HCT116 (cell line): ENCODE data around the gene SH3BP4. TPM values are rescaled to one million over a fixed set of nuclear protein-coding genes. Genes with fewer than 3 reads are reported as not detected.

Experiments
- ATAC-seq: fragments of 200-7000 bp; cut with Tn5 transposase; 2 replicates; pipeline ENCODE4 v1.9.1; 2020; ENCODE audit warnings: mild to moderate bottlenecking, moderate library complexity
- BruUV-seq: library from RNA; stranded (reverse); fragments of 400-500 nt; replicated peaks from 2 replicates; lab custom pipeline; 2021; lab: Mats Ljungman, UMichigan
- CTCF ChIA-PET: fragments of 300-600 bp; sonication (Branson Sonifier 250); formaldehyde crosslinking; loops from one replicate; lab custom pipeline; 2021; ENCODE audit warnings: antibody characterized with exemption; lab: Charles Lee
- POLR2A ChIA-PET: fragments of 300-600, 350-600 bp; sonication (Branson Sonifier 250); formaldehyde crosslinking; loops from one replicate; lab custom pipeline; 2021; ENCODE audit warnings: antibody characterized with exemption; lab: Charles Lee
- RAD21 ChIA-PET, 2 experiments: fragments of 300-600 bp; sonication (Branson Sonifier 250); formaldehyde crosslinking; loops; one replicate each; lab custom pipeline; 2023; ENCODE audit warnings: low total read pairs in 2 of 2; ENCODE audit not compliant: uncharacterized antibody in 2 of 2, unreplicated experiment in 2 of 2, low non-redundant PET in 1 of 2; lab: Charles Lee
- DNase-seq: peaks from one replicate; pipeline ENCODE4 v3.0.0-alpha.2; 2010; ENCODE audit warnings: low read depth, low spot score
- H2AFZ ChIP-seq: fragments of 200-600 bp; shearing (Covaris generic), sonication (generic); 2 replicates; pipeline ENCODE4 v1.6.1; 2017; ENCODE audit warnings: low read depth, mixed run types, mixed read lengths, antibody characterized with exemption, low read length; ENCODE audit not compliant: poor library complexity, severe bottlenecking
- H3K27ac ChIP-seq: 2 replicates; pipeline ENCODE4 v1.5.1; 2012; ENCODE audit warnings: low read depth, low read length
- H3K27me3 ChIP-seq: fragments of 200-600 bp; sonication (generic); 2 replicates; pipeline ENCODE4 v1.6.1; 2016; ENCODE audit warnings: mixed run types, low read length, mixed read lengths; ENCODE audit not compliant: insufficient read depth
- H3K36me3 ChIP-seq, 2 experiments: fragments of 200-500 bp in 1 of 2; fragments of 200-600 bp in 1 of 2; sonication (Bioruptor generic) in 1 of 2; sonication (generic) in 1 of 2; 2 replicates each; pipeline versions ENCODE4 v1.5.1 to v1.6.1; 2014 to 2016; ENCODE audit warnings: low read length in 2 of 2, inconsistent platforms in 1 of 2, mixed read lengths in 1 of 2, mixed run types in 1 of 2; ENCODE audit not compliant: insufficient read depth in 2 of 2, control insufficient read depth in 1 of 2
- H3K4me1 ChIP-seq, 2 experiments: fragments of 200-600 bp in 1 of 2; sonication (generic) in 1 of 2; 2 replicates each; pipeline versions ENCODE4 v1.5.1 to v1.6.1; 2012 to 2017; ENCODE audit warnings: low read length in 2 of 2, inconsistent platforms in 1 of 2, mild to moderate bottlenecking in 1 of 2, mixed read lengths in 1 of 2, mixed run types in 1 of 2, moderate library complexity in 1 of 2; ENCODE audit not compliant: insufficient read depth in 2 of 2, control insufficient read depth in 1 of 2
- H3K4me2 ChIP-seq: fragments of 200-600 bp; sonication (generic); 2 replicates; pipeline ENCODE4 v1.6.1; 2017; ENCODE audit warnings: mixed run types, low read length, mixed read lengths
- H3K4me3 ChIP-seq, 2 experiments: fragments of 200-600 bp in 1 of 2; sonication (generic) in 1 of 2; replicated peaks in 1 of 2; 2 replicates each; pipeline ENCODE4 v1.5.1; 2011 to 2016; ENCODE audit warnings: low read length in 2 of 2, control low read depth in 1 of 2, low read depth in 1 of 2, mild to moderate bottlenecking in 1 of 2, mixed read lengths in 1 of 2, mixed run types in 1 of 2
- H3K79me2 ChIP-seq: fragments of 200-600 bp; sonication (generic); 2 replicates; pipeline ENCODE4 v1.6.1; 2017; ENCODE audit warnings: mild to moderate bottlenecking, mixed run types, low read length, moderate library complexity, mixed read lengths; ENCODE audit not compliant: insufficient read depth
- H3K9ac ChIP-seq: fragments of 200-600 bp; sonication (generic); 2 replicates; pipeline ENCODE4 v1.6.1; 2016; ENCODE audit warnings: low read length, mixed read lengths
- H3K9me2 ChIP-seq: fragments of 200-600 bp; sonication (generic), shearing (Covaris generic); 2 replicates; pipeline ENCODE4 v1.6.1; 2017; ENCODE audit warnings: mixed run types, mild to moderate bottlenecking, moderate library complexity; ENCODE audit not compliant: insufficient read depth
- H3K9me3 ChIP-seq, 2 experiments: fragments of 200-500 bp in 1 of 2; fragments of 200-600 bp in 1 of 2; sonication (Bioruptor generic) in 1 of 2; sonication (generic) in 1 of 2; 2 replicates each; pipeline ENCODE4 v1.6.1; 2014 to 2017; ENCODE audit warnings: low read length in 2 of 2, mixed read lengths in 2 of 2, inconsistent platforms in 1 of 2, low read depth in 1 of 2, mild to moderate bottlenecking in 1 of 2, mixed run types in 1 of 2, moderate library complexity in 1 of 2; ENCODE audit not compliant: control insufficient read depth in 1 of 2, insufficient read depth in 1 of 2
- H4K20me1 ChIP-seq: fragments of 200-600 bp; sonication (generic), shearing (Covaris generic); 2 replicates; pipeline ENCODE4 v1.6.1; 2017; ENCODE audit warnings: mixed run types, mild to moderate bottlenecking, moderate library complexity; ENCODE audit not compliant: insufficient read depth
- CEBPB ChIP-seq: IDR thresholded peaks from 2 replicates; pipeline ENCODE4 v1.6.1; 2012; ENCODE audit warnings: low read depth
- EGR1 ChIP-seq: IDR thresholded peaks from 2 replicates; pipeline ENCODE4 v1.6.1; 2012; ENCODE audit warnings: low read depth
- ELF1 ChIP-seq: IDR thresholded peaks from 2 replicates; pipeline ENCODE4 v1.6.1; 2012; ENCODE audit warnings: low read depth, borderline replicate concordance
- EZH2 ChIP-seq: fragments of 200-600 bp; sonication (generic); IDR thresholded peaks from 2 replicates; pipeline ENCODE4 v1.6.1; 2017; ENCODE audit warnings: antibody characterized with exemption, mixed run types
- JUND ChIP-seq: IDR thresholded peaks from 2 replicates; pipeline ENCODE4 v1.6.1; 2012
- POLR2A ChIP-seq: IDR thresholded peaks from 2 replicates; pipeline ENCODE4 v1.7.0; 2011; ENCODE audit warnings: borderline replicate concordance; ENCODE audit not compliant: insufficient read depth, insufficient read length; ENCODE audit errors: extremely low read depth
- POLR2AphosphoS5 ChIP-seq: IDR thresholded peaks from 2 replicates; pipeline ENCODE4 v1.6.1; 2011; ENCODE audit warnings: mild to moderate bottlenecking, low read depth, low read length, moderate library complexity
- RAD21 ChIP-seq: IDR thresholded peaks from 2 replicates; pipeline ENCODE4 v1.6.1; 2012; ENCODE audit warnings: low read depth, mild to moderate bottlenecking
- SP1 ChIP-seq: IDR thresholded peaks from 2 replicates; pipeline ENCODE4 v1.6.1; 2012; ENCODE audit warnings: low read depth
- SRF ChIP-seq: IDR thresholded peaks from 2 replicates; pipeline ENCODE4 v1.6.1; 2012; ENCODE audit warnings: low read depth
- TCF7L2 ChIP-seq: IDR thresholded peaks from 2 replicates; pipeline ENCODE4 v1.7.0; 2011; ENCODE audit warnings: borderline replicate concordance, inconsistent platforms; ENCODE audit not compliant: insufficient read depth, insufficient read length; ENCODE audit errors: extremely low read depth
- YY1 ChIP-seq: IDR thresholded peaks from 2 replicates; pipeline ENCODE4 v1.6.1; 2011; ENCODE audit warnings: low read length, low read depth, moderate library complexity, mild to moderate bottlenecking; ENCODE audit not compliant: insufficient replicate concordance; ENCODE audit errors: extremely low read depth
- ZFX ChIP-seq: fragments of 450-650 bp; IDR thresholded peaks from 2 replicates; pipeline ENCODE4 v1.6.1; 2017
- intact Hi-C: fragments of 100-400 bp; cut with micrococcal nuclease; formaldehyde crosslinking; loops from 2 replicates; pipeline ENCODE4 v1.10.0; 2022
- total RNA-seq: library from RNA; stranded (reverse); gene quantifications from one replicate; pipeline ENCODE4 v1.2.1, GENCODE V29; 2021; ENCODE audit not compliant: unreplicated experiment
- TF ChIP-seq, protein P1 (sequence below), 3 experiments: fragments of 200-600 bp in 1 of 3; sonication (generic) in 1 of 3; IDR thresholded peaks in 2 of 3; conservative IDR thresholded peaks in 1 of 3; 2 replicates each; pipeline ENCODE4 v1.5.1; 2012 to 2017; ENCODE audit warnings: low read depth in 2 of 3, low read length in 2 of 3, antibody characterized with exemption in 1 of 3, borderline replicate concordance in 1 of 3, control low read depth in 1 of 3, mild to moderate bottlenecking in 1 of 3, mixed read lengths in 1 of 3, mixed run types in 1 of 3, moderate library complexity in 1 of 3; ENCODE audit not compliant: insufficient read depth in 1 of 3
- TF ChIP-seq, protein P2 (sequence below): IDR thresholded peaks from 2 replicates; pipeline ENCODE4 v1.6.1; 2012; ENCODE audit warnings: low read depth
- TF ChIP-seq, protein P3 (sequence below): IDR thresholded peaks from 2 replicates; pipeline ENCODE4 v1.6.1; 2012
- TF ChIP-seq, protein P4 (sequence below): IDR thresholded peaks from 2 replicates; pipeline ENCODE4 v1.6.1; 2011; ENCODE audit warnings: mild to moderate bottlenecking, low read length, moderate library complexity; ENCODE audit not compliant: insufficient replicate concordance; ENCODE audit errors: extremely low read depth
- TF ChIP-seq, protein P5 (sequence below): IDR thresholded peaks from 2 replicates; pipeline ENCODE4 v1.6.1; 2012

The SH3BP4 gene
- total RNA-seq, 1 experiment from 2014 or later, result 32.9 TPM

DNA sequence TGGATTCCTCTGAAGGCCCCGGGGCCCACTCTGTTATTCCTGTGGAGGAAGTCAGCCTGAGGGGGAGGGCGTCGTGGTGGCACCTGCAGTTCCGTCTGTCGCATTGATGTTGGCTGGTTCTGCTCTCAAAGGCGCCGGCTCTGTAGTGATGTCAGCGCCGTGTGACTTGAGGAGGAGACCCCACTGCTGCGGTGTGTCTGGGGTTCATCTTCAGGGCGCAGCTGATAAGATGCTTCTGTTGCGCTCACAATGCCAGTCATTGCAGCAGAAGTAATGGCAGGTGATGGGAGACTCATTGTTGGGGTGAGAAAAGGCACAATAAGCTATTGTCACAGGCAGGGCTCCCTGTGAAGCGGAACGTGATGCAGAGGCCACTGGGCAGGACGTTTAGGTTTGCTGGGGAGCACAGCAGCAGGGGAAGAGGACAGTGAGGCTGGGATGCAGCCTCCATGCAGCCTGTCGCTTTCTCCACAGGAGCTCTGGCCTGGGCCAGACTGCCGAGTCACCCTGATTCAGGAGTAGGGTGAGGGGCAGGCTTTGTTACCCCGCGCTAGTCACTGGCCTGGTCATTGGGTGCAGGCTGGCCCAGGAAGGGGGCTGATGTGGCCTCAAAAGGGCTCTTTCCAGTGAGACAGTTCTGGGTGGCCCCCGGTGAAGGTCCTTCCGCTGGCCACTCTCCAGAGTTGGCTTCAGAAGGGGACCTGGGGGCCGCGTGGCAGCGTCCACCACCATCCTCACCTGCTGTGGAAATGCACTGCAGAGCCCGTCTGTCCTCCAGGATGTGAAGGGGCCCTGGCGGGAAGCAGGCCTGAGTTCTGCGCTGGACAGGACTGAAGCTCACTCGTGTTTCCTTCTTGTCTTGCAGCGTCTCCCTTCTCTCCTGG is 42.9 kb downstream of the SH3BP4 start:
- no TSS peak for BruUV-seq
- Histone ChIP-seq H3K4me2 (no peak overlapping the region), H3K27ac (no peak overlapping the region), H3K9me2 (no peaks in the 10 kb centered on the region), H4K20me1 (no peaks in the 10 kb centered on the region), H3K79me2 (peaks cover 40% of the 10 kb centered on the region), H2AFZ (no peak overlapping the region), H3K4me1 (peaks cover 13 to 28% of the 10 kb centered on the region in 2 experiments), H3K9ac (no peak overlapping the region), H3K36me3 (no peaks in the 10 kb centered on the region), H3K27me3 (no peaks in the 10 kb centered on the region), H3K9me3 (no peaks in the 10 kb centered on the region), H3K4me3 (no peak overlapping the region)
- DNase-seq (no peak), ATAC-seq (no peak)
- TF ChIP-seq, protein P1, sequence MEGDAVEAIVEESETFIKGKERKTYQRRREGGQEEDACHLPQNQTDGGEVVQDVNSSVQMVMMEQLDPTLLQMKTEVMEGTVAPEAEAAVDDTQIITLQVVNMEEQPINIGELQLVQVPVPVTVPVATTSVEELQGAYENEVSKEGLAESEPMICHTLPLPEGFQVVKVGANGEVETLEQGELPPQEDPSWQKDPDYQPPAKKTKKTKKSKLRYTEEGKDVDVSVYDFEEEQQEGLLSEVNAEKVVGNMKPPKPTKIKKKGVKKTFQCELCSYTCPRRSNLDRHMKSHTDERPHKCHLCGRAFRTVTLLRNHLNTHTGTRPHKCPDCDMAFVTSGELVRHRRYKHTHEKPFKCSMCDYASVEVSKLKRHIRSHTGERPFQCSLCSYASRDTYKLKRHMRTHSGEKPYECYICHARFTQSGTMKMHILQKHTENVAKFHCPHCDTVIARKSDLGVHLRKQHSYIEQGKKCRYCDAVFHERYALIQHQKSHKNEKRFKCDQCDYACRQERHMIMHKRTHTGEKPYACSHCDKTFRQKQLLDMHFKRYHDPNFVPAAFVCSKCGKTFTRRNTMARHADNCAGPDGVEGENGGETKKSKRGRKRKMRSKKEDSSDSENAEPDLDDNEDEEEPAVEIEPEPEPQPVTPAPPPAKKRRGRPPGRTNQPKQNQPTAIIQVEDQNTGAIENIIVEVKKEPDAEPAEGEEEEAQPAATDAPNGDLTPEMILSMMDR (IDR thresholded peaks at IDR 0.05 in 2 of 3, conservative IDR thresholded peaks at IDR 0.05 in 1 of 3; ENCODE audit: borderline replicate concordance in 1 of 3, insufficient read depth in 1 of 3, low read depth in 2 of 3, low read length in 2 of 3), result no peak
- no peak for TF ChIP-seq RAD21
- TF ChIP-seq TCF7L2, result no peak
- TF ChIP-seq, protein P2, sequence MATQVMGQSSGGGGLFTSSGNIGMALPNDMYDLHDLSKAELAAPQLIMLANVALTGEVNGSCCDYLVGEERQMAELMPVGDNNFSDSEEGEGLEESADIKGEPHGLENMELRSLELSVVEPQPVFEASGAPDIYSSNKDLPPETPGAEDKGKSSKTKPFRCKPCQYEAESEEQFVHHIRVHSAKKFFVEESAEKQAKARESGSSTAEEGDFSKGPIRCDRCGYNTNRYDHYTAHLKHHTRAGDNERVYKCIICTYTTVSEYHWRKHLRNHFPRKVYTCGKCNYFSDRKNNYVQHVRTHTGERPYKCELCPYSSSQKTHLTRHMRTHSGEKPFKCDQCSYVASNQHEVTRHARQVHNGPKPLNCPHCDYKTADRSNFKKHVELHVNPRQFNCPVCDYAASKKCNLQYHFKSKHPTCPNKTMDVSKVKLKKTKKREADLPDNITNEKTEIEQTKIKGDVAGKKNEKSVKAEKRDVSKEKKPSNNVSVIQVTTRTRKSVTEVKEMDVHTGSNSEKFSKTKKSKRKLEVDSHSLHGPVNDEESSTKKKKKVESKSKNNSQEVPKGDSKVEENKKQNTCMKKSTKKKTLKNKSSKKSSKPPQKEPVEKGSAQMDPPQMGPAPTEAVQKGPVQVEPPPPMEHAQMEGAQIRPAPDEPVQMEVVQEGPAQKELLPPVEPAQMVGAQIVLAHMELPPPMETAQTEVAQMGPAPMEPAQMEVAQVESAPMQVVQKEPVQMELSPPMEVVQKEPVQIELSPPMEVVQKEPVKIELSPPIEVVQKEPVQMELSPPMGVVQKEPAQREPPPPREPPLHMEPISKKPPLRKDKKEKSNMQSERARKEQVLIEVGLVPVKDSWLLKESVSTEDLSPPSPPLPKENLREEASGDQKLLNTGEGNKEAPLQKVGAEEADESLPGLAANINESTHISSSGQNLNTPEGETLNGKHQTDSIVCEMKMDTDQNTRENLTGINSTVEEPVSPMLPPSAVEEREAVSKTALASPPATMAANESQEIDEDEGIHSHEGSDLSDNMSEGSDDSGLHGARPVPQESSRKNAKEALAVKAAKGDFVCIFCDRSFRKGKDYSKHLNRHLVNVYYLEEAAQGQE, result no peak
- TF ChIP-seq SRF, result no peak
- no peak for TF ChIP-seq EGR1
- TF ChIP-seq EZH2, result no peak
- TF ChIP-seq CEBPB, result no peak
- TF ChIP-seq ZFX, result no peak
- TF ChIP-seq YY1, result no peak
- TF ChIP-seq, protein P3, sequence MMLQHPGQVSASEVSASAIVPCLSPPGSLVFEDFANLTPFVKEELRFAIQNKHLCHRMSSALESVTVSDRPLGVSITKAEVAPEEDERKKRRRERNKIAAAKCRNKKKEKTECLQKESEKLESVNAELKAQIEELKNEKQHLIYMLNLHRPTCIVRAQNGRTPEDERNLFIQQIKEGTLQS, result no peak
- TF ChIP-seq, protein P4, sequence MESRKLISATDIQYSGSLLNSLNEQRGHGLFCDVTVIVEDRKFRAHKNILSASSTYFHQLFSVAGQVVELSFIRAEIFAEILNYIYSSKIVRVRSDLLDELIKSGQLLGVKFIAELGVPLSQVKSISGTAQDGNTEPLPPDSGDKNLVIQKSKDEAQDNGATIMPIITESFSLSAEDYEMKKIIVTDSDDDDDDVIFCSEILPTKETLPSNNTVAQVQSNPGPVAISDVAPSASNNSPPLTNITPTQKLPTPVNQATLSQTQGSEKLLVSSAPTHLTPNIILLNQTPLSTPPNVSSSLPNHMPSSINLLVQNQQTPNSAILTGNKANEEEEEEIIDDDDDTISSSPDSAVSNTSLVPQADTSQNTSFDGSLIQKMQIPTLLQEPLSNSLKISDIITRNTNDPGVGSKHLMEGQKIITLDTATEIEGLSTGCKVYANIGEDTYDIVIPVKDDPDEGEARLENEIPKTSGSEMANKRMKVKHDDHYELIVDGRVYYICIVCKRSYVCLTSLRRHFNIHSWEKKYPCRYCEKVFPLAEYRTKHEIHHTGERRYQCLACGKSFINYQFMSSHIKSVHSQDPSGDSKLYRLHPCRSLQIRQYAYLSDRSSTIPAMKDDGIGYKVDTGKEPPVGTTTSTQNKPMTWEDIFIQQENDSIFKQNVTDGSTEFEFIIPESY, result no peak
- no peak for TF ChIP-seq JUND
- no peak for TF ChIP-seq SP1
- no peak for TF ChIP-seq ELF1
- no peak for TF ChIP-seq POLR2A
- no peak for TF ChIP-seq POLR2AphosphoS5
- TF ChIP-seq, protein P5, sequence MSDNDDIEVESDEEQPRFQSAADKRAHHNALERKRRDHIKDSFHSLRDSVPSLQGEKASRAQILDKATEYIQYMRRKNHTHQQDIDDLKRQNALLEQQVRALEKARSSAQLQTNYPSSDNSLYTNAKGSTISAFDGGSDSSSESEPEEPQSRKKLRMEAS, result no peak
- CTCF ChIA-PET, result no interaction called here
- RAD21 ChIA-PET, result no interaction called here
- intact Hi-C loops, result no loop called here
- POLR2A ChIA-PET, result no interaction called here
